GM04504 (cell line): Measurements from ENCODE around the gene NIPAL1.

Experiments
- DNase-seq: peaks from one replicate; pipeline ENCODE4 v3.0.0-alpha.2; 2012; ENCODE audit warnings: low read depth

NIPAL1 gene

DNA sequence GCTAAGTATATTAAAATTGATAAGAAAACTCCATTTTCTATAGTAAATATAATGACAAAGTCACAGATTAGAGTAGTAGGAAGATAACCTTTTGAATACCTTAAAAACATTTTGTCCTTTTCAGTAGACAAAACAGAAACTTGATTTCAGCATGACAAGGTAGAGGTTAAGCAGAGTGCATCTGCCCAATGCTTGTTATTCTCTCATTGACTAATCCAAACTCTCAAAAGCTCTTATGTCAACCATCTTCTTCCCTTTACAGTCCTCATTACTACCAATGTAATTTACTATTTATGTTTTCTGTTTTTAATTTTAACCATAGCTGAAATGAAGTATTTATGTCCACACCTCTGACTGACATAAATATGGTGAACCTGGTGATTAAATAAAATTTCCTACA, 11.1 kb downstream of the NIPAL1 start:
- DNase-seq, result no peak

GRCh38 chr4:48028696-48029095, 12.1 kb downstream of the NIPAL1 start:
- DNase-seq, result no peak

- DNase-seq, result no peak
Observed at GRCh38 chr4:48030470-48030869, 13.9 kb downstream of the NIPAL1 start.

GRCh38 chr4:48031802-48032525, 15.4 kb downstream of the NIPAL1 start:
- DNase-seq, result no peak

GRCh38 chr4:48032721-48033120, 16.1 kb downstream of the NIPAL1 start:
- no peak for DNase-seq

DNA sequence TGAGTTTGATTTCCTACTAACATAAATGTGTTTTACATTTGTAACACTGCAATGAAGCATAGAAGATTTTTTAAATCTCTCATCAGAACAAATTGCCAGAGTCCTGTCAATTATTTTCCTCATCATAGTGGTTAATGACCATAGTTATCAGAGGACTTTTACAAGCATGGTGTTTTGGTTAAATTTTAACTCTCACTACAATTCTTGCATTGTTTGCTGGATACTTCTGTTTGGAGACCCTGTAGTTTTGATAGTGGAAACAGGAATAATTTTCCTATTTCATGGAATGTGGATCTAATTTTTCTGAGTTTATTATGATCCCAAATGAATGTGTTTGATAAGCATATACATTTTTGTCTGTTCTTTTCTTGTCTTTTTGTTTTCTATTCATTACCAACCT, 16.8 kb downstream of the NIPAL1 start:
- no peak for DNase-seq

DNA sequence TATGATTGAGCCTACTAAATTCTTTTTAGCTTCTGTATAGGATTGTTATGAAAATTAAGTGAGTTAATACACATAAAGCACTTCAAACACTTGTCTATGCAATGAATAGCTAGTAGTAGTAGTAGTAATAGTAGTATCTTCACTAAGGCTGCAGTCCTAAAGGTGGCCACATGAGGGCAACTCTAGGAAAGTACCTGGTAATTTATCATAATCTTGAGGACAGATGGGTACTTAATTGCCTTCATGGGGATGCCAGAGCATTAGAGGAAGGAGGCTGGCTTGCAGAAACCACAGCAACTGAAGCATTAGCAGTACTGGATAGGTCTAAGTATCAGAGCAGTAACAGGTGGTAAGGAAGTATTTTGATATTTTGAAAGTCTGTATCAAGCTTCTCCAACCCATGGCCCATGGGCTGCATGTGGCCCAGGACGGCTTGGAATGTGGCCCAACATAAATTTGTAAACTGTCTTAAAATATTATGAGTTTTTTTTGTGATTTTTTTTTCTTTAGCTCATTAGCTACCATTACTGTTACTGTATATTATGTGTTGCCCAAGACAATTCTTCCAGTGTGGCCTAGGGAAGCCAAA, 17.3 kb downstream of the NIPAL1 start:
- DNase-seq, result no peak

DNA sequence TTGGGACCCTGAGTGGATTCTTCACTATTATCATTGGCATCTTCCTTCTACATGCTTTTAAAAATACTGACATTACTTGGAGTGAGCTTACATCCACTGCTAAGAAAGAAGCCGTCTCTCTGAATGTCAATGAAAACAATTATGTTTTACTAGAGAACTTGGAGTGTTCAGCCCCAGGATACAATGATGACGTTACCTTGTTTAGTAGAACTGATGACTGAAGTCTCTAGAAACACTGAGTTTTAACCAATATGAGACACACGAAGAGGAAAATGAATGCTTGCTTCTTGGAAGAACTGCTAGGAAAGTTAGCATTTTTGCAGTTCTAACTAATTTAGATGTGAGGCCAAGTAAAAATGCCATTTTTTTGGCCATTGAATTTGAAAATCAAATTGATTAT, 19.4 kb downstream of the NIPAL1 start:
- no peak for DNase-seq

- no peak for DNase-seq
Observed at GRCh38 chr4:48037117-48037462, 20.5 kb downstream of the NIPAL1 start.

- DNase-seq, result no peak
Observed at GRCh38 chr4:48038666-48039065, 22.1 kb downstream of the NIPAL1 start.

GRCh38 chr4:48039561-48039960, 23.0 kb downstream of the NIPAL1 start:
- DNase-seq, result no peak

GRCh38 chr4:48041535-48042137, 25.1 kb downstream of the NIPAL1 start:
- DNase-seq, result no peak

DNA sequence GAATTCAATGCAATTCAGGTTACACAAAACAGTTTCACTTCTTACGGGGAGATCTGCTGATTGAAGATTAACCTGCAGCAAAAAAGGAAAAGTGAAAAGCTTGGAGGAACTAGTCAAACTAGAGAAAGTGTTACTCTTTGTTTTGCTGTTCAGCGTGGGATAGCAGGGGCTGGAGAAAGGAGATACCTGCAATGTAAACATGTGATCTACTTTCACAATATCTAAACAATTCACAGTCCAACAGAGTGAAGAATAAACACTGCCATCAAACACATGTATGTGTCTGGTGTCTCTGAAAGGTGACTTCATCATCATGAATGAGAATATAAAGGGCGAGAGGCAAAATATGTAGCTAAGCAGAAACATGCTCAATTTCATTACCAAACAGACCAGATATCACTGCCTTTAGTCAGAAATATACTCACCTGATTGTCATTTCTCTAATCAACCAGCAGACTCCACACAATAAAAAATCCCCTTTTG, 26.4 kb downstream of the NIPAL1 start:
- no peak for DNase-seq

- no peak for DNase-seq
Observed at GRCh38 chr4:48043504-48043903, 26.9 kb downstream of the NIPAL1 start.

DNA sequence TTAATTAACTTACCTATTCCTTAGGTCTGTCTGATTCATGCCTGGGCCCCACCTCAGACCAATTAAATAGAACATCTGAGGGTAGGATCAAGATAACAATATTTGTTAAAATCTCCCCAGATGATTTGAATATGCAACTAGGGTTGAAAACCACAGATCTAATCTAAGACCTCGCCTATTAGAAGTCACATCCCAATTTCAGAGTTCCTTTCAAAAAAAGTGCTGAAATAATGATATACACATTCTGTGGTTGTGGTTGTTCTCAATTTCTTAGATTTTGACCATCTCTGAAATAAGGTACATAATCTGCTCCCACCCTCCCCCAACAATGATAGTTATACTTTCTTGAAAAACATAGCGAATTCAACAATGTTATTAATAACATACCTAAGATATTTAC, 27.7 kb downstream of the NIPAL1 start:
- no peak for DNase-seq

DNA sequence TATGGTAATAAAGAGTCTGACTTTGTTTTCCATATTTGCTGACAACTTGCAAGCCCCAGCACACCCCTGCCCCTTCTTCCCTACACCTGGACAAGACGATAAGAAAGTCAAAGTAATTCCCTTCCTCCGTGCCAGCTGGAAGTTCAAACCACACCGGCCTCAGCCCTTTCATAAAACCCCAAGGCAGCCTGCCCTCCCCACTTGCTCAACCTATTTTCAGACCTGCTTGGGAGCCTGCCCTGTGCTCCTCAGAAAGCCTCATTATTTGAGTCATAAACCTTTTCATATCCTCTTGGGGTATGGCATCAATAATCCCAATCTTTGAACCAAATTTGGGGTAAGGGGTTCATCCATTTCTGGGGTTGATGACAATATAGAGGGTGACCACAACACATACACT, 29.5 kb downstream of the NIPAL1 start:
- no peak for DNase-seq

- no peak for DNase-seq
Observed at GRCh38 chr4:48047421-48047844, 30.9 kb downstream of the NIPAL1 start.

GRCh38 chr4:48047896-48048295, 31.3 kb downstream of the NIPAL1 start:
- no peak for DNase-seq

DNA sequence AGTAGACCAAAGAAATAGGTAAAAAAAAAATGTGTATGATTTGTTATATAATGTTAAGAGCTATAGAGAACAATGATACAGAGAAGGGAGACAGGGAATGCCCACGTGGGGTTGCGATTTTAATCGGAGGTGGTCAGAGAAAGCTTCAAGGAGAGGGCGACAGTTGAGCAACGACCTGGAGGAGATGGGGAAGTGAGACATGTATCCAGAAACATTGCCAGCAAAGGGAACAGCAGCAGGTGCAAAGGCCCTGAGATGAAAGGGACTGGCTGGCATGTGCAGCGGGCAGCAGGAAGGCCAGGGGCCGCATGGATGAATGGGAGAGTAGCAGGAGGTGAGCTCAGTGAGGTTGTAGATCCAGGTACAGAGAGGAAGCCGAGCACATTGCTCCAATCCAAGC, 32.9 kb downstream of the NIPAL1 start:
- no peak for DNase-seq

- no peak for DNase-seq
Observed at GRCh38 chr4:48051078-48051477, 34.5 kb downstream of the NIPAL1 start.

GRCh38 chr4:48058617-48059530, 42.3 kb downstream of the NIPAL1 start:
- no peak for DNase-seq

DNA sequence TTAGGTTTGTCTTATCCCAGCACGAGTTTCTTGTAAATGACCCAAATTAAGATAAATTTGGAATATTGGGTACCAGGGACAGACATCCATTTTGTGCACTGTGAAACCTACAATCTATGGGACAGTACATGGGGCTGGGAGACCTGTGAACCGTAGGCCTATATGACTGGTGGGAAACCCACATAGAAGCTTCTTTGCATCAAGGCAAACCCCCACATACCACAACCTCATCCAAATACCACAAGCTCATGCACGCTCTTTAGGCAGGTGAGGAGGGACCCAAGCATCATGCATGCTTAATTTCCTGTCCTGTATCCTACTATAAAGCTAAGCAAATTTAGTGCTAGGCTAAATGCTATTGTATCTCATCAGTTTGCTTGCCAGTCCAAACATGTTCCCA, 47.8 kb downstream of the NIPAL1 start:
- no peak for DNase-seq
